NCI-H1436 treated with DMSO at 0.1 percent for 48 hours (cell line): Measurements from ENCODE around the gene TBCD.

Source experiments
- DNase-seq: peaks from one replicate; lab custom pipeline; 2025; lab: John Stamatoyannopoulos, UW

TBCD gene

DNA sequence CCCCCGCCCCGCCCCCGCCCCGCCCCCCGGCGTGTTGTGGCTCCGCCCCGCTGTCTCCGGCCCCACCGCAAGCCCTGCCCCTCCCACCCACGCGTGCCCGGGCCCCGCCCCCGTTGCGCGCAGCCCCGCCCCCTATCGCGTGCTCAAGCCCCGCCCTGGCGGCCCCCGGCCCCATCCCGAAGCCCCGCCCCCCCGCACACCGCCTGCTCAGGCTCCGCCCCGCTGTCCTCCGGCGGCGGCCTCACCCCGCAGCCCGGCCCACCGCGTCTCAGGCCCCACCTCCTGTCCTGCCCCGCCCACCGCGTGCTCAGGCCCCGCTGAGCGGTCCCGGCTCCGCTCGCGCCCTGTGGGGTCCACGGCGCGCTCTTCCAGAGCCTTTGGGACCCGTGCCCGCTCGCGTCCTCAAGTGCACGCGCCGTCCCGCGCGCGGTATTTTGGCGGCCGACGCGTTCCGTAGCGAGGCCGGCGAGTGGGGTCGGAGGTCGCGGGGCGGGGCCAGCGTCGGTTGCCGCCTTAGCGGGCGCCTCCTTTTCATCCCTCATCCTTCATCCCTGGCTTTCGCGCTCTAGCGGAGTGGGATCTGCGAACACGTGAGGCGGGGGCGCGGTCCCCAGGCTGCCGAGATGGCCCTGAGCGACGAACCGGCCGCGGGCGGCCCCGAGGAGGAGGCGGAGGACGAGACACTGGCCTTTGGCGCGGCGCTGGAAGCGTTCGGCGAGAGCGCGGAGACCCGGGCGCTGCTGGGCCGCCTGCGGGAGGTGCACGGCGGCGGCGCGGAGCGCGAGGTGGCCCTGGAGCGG lies at the start of gene TBCD:
Gene TBCD, plus strand, starts transcription at position 495 of the 800 bp plus-strand sequence. Its CDS starts 129 bp downstream, at position 624.
- DNase-seq = peak; percentile 31

DNA sequence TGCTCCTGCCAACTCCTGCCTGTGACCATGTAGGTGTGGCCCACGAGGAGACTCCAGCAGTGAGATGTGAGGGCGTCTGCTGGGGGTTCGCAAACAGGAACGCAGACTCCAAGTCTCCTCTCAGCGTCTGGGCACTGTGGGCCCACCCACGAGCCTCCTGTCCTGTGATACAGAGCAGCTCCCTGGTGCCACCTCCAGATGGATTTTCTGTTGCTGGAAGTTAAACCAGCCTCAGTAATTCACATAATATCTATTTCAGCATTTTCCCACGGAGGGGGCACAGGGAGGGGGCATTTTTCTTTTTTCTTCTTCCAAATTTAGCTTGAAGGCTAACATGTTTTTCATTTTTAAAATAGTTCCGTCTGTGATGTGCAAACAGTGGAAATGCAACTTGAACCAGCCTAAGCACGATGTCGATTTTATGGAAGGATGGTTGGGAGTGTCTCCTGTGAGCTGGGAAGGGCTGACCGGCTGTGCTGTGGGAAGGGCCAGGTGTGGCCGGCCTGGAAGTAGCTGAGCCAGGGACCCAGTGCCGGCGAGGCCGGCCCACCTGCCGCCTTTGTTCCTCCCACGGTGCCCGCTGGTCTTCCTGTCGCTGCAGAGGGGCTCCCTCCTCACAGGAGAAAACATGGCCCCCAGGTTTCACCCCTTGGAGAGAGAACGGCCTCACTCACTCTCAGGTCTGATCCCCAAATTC lies 49.5 kb upstream of the TBCD start:
- DNase-seq = no peak

DNA sequence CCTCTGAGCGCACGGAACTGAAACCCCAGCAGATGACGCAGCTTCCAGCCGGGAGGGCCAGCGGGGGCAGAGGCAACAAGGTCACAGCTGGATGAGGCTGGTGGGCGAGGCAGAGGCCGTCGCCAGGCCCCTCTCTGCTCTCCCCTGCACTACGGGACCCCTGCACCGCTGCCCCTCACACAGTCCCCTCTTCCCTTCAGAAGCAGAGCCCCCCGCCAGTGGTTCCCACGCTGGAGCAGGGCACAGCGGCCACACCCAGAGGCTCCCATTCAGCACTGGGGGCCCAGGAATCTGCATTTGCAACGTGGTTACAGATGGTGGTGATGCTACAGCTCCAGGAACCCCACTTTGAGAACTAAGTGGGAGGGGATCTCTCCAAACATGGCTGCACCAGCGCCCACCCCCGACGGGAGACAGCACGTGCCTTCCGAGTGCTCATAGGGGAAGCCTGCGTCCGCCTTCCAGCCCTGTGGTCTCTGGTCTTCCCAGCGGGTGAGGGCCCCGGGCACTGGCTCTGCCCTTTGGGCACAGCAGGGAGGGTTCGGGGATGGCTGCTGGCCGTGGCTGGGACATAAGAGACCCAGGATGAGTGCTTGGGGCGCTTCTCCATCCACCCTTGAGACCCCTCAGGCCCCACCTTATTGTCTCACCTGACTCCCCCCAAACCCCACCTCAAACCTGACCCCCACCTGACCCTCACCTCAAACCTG lies 48.7 kb upstream of the TBCD start:
- DNase-seq = no peak

DNA sequence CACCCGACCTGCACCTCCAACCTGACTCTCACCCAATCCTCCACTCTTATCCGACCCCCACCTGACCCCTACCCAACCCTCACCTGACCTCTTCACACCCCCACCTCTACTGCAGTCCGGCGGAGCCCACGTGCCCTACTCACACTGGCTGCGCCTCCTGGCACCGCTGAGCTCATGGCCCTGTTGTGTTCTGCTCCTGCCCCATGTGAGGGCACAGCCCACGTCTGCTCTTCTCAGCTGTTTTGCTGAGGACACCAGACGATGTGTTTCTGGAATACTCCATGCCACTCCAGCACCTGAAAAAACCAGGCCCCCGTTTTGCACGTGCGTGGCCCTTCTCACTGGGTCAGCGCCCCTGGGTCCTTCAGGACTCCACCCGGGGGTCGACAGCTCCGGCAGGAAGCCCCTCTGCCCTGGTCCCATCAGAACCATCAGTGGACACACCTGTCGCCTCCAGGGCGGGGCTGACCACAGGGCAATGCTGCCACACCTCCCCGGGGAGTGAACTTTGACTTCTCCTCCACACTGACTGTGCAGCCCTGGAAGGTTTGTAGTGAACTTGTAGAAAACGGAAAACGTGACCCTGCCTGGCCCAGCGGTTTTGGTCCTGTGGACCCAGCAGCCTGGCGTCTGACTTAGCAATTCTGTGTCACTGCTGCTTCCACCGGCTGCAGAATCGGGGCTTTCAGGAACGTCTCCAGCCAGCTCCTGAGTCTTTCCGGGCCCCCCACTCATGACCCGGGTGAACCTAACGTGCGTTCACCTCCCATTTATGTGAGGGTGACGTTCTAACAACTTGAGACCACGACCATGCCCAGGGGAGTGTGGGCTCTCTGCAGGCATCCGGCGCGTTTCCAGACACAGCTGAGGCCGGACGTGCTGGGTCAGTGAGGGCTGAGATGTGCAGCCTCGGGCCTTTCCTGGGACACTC lies 47.7 kb upstream of the TBCD start:
- DNase-seq = no peak

DNA sequence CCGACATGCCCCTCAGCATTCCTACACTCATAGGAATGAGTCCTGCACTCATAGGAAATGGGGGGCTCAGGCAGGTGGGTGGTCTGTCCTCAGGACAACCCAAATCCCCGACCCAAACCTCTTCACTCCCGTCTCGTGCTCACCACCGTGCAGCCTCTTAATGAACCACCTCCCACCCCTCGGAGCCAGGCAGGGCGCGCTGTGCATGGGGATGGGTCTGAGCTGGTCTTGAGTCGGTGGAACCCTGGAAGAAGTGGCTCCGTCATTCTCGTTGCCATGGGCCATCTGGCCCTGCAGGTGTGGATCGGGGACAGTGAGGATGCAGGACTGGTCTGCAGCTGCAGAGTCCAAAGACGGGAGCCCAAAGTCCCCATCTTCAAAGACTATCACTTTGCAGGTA lies 47.0 kb upstream of the TBCD start:
- no peak for DNase-seq

DNA sequence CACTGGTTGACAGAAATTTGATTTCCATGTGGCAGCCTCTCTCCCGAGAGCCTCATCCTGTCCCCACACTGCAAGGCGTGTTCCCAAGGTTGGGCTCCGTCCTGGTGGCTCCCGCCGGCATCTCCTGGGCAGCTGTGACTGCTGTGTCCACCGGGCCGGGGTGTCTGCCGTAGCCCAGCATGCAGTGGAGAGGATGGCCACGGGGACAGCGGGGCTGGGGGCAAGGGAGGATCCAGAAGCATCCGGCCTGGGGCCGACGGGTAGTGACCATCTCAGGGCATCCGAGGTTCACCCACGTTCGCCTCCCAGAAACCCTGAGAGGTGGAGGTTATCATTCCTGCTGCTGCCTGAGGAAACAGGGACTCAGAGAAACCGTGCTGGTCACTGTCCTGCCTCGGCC lies 46.1 kb upstream of the TBCD start:
- no peak for DNase-seq

DNA sequence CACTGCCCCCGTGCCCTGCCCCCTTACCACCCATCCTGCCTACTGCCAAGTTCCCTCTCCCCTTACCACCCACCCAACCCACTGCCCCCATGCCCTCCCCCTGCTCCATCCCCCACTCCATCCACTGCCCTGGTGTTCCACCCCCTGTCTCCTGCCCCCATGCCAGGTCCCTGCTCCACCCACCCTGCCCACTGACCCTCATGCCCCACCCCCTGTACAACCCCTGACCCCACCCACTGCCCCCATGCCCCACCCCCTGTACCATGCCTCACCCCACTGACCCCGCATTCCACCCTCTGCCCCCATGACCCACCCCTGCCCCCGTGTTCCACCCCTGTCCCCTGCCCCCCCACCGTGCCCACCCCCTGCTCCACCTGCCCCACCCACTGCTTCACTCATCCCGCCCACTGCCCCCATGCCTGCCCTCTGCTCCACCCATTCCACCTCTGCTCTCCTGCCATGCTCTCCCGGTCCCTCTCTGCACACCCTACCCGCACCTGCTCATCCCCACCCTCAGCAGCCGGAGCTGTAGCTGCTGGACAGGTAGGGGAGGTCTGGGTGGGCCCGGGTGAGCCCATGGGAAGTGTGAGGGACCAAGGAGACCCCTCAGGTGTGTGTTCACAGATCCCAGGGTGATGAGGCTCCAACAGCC lies 42.7 kb upstream of the TBCD start:
- no peak for DNase-seq

DNA sequence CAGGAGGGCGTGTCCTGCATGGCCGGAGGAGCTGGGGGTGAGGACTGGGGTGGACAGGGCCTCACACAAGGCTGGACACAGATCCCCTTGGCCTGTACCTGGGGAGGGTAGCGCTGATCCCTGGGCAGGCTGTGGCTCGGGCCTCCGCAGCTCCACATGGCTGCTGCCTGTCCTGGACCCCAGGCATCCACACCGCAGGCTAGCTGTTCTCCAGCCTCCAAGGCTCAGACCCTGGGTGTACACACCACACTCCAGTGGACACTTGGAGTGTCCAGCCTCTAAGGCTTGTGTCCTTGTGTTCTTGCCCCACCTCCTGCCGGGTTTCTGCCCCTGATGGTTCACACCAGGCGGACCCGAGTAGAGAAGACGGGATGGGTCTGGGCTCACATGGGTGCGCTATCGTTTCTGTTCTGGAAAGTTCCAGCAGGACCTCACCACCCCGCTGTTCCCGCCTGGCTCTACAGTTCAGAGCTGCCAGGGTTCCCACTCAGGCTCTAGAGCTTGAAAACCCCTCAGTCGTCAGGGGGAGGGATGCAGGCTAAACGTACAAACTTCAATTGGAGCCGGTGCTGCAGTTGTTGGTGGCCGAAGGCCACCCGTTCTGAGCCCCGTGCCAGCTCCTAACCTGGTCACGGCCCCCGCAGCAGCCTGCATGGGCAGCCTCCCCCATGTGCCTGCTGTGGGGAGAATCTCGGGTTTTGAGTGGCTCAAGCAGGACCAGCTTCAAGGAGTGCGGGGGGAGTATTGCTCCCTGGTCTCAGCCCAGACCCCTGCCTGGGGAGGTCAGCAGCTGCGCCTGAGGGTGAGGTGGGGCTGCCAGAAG lies 42.0 kb upstream of the TBCD start:
- DNase-seq = no peak

DNA sequence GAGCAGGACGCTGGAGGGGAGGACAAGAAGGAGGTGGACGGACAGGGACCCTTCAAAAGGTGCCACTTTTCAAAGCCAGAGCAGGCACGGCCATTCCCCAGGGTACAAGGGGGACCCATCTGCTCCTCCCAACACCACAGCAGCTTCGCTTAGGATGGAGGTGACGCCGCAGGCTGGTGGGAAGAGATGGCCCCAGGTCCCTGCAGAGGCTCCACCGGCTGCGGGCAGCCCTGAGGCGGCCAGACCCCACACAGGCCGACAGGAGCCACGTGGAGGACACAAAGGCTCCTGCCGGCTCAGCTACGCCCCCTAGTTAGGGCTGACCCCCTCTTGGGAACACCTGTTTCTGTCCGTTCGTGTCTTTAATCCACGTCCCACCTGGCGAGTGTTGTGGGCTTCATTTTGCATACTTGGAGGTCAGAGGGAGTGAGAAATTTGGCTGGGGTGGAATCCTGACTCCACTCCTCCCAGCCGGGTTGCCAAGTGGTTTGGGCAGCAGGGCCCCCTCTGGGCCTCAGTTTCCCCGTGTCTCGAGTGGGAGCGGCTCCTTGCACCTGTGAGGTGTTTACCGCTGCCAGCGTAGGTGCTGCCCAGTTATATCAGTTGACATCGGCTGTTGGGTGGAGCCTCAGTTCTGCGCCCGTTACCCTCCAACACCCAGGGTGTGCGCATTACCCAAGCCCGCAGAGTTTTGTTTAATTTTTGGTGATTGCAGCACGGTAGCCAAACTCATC lies 41.2 kb upstream of the TBCD start:
- DNase-seq = no peak

DNA sequence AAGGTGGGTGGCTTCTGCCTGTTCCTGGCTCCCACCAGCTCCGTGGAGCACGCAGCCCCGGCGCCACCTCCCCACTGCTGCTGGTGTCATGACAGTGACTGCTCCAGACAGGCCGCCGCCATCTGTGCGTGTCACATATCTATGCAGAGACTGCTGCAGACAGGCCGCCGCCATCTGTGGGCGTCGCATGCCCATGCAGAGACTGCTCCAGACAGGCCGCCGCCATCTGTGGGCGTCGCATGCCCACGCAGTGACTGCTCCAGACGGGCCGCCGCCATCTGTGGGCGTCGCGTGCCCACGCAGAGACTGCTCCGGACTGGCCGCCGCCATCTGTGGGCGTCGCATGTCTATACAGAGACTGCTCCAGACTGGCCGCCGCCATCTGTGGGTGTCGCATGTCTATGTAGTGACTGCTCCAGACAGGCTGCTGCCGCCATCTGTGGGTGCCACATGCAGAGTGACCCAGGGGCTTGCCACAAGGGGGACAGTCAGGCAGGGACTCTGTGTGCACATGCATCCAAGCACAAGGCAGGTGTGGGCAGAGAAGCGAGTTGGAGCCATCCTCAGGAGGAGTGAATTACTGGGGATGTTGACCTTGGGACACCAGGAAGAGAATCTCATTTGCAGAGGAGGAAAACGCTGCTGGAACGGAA lies 38.7 kb upstream of the TBCD start:
- DNase-seq = no peak

DNA sequence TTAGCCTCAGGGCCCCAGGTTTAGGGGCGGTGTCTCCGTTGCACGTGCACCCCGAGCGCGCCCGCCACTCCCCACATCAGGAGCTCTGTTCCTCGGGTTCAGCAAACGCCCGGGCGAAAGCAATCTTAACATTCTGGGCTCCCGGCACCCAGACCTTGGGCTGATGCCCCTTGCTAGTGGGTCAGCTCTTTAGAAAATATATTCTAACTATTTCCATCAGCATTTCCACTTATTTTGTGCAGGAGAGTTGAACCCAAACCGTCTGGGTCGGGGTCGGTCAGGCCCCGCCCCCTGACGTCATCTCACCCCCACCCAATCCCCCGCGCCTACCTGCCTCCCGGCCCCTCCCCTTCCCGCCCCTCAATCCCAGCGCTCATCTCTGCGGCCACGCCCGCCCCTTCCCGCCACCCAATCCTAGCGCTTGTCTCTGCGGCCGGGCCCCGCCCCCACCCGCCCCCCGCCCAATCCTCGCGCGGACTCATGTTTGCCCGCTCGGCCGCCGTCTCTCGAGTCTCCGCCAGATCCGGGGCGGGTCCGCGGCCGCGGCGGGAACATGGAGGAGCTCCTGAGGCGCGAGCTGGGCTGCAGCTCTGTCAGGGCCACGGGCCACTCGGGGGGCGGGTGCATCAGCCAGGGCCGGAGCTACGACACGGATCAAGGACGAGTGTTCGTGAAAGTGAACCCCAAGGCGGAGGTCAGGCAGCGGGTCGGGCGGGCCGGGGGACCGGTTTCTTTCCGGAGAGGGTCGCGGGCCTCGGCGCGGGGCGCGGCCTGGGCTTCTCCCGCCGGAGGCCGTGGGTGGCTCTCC lies 35.5 kb upstream of the TBCD start, which contains the start of gene FN3KRP:
Gene FN3KRP, plus strand, starts transcription at position 504 of the 808 bp plus-strand sequence. Its CDS starts 50 bp downstream, at position 554.
- DNase-seq = peak; percentile 79

DNA sequence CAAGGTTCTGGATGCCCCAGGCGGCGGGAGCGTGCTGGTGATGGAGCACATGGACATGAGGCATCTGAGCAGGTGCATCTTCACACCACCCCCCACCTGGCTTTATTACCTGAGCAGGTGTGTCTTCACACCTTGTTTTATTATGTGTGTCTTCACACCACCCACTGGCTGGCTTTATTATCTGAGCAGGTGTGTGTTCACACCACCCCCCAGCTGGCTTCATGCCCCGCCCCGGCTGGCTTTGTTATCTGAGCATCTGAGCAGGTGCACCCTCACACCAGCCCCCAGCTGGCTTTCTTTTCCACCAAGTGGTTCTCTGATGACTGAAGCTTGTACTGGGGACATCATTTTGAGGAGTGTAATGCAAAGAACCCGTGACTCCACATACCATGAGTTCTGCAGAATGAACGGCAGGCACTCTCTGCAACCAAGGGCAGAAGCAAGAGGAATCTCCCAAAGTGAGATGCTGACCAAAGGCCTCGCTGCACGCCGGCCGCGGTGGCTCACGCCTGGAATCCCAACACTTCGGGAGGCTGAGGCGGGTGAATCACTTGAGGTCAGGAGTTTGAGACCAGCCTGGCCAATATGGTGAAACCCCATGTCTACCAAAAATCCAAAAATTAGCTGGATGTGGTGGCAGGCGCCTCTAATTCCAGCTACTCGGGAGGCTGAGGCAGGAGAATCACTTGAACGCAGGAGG lies 32.7 kb upstream of the TBCD start:
- no peak for DNase-seq

DNA sequence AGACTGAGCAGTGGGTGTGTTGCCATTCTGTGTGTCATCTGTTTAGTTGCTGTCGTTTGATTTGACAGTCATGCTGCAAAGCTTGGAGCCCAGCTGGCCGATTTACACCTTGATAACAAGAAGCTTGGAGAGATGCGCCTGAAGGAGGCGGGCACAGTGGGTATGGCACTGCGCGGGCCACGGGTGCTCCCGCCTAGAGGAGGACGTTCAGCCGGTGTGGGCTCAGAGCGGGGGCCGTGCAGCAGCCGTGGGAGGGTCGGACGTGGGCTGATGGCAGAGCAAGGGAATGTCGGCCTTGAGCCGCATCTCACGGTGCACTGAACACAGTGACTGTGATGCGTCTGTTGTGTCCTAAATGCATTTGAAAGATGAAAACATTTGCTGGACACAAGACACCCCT lies 31.7 kb upstream of the TBCD start:
- DNase-seq = no peak

DNA sequence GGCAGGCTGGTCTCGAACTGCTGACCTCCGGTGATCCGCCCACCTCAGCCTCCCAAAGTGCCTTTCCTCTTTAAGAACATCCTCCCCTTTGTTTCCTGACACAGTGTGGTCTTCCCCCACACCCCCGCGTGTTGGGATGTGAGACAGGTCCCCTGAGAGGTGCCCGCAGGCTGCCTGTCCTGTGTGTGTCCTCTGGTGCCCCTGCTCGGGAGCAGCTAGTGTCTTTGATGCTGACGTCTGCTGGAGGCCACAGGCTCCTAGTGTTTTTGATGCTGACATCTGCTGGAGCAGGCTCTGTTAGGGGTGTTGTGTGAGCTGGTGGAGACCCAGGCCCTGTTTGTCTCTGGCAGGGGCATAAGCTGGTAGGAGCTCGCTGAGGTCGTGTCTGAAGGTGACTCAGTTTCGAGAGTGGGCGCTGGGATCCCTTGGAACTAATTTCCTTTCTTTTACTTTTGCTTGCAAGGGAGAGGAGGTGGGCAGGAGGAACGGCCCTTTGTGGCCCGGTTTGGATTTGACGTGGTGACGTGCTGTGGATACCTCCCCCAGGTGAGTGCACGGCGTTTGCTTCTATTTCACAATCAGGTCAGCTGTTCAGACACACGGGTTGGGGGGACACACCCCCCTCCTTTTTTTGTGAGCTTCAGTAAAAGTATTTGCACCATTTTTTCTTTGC lies 29.4 kb upstream of the TBCD start:
- DNase-seq = no peak

DNA sequence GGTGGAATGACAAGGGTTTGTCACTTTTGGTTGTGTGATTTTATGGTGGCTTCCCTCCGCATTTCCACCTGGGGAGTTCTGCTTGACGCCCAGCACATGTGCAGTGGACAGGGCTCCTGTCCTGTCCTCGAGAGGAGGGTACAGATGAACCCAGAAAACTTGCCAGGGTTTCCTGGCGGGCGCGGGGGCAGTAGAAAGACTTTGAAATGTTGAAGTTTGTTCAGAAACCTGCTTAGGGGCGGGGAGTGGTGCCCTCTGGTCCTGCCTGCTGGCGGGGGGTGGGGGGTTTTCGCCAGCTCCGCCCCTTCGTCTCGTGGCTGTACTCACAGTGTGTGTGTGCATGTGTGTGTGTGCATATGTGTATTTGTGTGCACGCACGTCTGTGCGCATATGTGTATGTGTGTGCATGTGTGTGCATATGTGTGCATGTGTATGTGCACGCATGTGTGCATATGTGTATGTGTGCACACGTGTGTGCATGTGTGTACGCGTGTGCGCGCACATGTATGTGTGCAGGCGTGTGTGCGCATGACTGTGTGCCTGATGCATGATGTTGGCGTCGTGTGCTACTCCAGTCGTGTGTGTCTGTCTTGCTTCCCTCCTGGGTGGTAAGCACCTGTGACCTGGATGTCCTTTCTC lies 28.6 kb upstream of the TBCD start:
- no peak for DNase-seq

DNA sequence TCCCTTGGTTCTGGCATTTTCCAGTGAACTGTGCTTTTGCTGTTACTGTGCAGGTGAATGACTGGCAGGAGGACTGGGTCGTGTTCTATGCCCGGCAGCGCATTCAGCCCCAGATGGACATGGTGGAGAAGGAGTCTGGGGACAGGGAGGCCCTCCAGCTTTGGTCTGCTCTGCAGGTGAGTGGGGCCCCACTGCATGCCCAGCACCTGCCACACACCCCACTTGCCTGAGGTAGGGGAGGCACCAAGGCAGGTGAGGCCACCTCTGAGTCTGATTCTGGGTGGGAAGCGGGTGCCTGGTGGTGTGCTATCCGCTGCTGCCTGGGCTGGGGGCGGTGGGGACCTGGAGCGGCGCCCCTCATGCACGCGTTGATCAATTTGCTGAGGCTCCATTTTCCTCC lies 25.4 kb upstream of the TBCD start:
- DNase-seq = no peak
